HCT116 (cell line): ENCODE data around the gene BCL2L13. TPM values are rescaled to one million over a fixed set of nuclear protein-coding genes. Genes with fewer than 3 reads are reported as not detected.

Experiments used
- ATAC-seq: fragments of 200-7000 bp; cut with Tn5 transposase; 2 replicates; pipeline ENCODE4 v1.9.1; 2020; ENCODE audit warnings: mild to moderate bottlenecking, moderate library complexity
- BruUV-seq: library from RNA; stranded (reverse); fragments of 400-500 nt; replicated peaks from 2 replicates; lab custom pipeline; 2021; lab: Mats Ljungman, UMichigan
- CTCF ChIA-PET: fragments of 300-600 bp; sonication (Branson Sonifier 250); formaldehyde crosslinking; loops from one replicate; lab custom pipeline; 2021; ENCODE audit warnings: antibody characterized with exemption; lab: Charles Lee
- POLR2A ChIA-PET: fragments of 300-600, 350-600 bp; sonication (Branson Sonifier 250); formaldehyde crosslinking; loops from one replicate; lab custom pipeline; 2021; ENCODE audit warnings: antibody characterized with exemption; lab: Charles Lee
- RAD21 ChIA-PET, 2 experiments: fragments of 300-600 bp; sonication (Branson Sonifier 250); formaldehyde crosslinking; loops; one replicate each; lab custom pipeline; 2023; ENCODE audit warnings: low total read pairs in 2 of 2; ENCODE audit not compliant: uncharacterized antibody in 2 of 2, unreplicated experiment in 2 of 2, low non-redundant PET in 1 of 2; lab: Charles Lee
- DNase-seq: peaks from one replicate; pipeline ENCODE4 v3.0.0-alpha.2; 2010; ENCODE audit warnings: low read depth, low spot score
- H2AFZ ChIP-seq: fragments of 200-600 bp; shearing (Covaris generic), sonication (generic); 2 replicates; pipeline ENCODE4 v1.6.1; 2017; ENCODE audit warnings: low read depth, mixed run types, mixed read lengths, antibody characterized with exemption, low read length; ENCODE audit not compliant: poor library complexity, severe bottlenecking
- H3K27ac ChIP-seq: 2 replicates; pipeline ENCODE4 v1.5.1; 2012; ENCODE audit warnings: low read depth, low read length
- H3K27me3 ChIP-seq: fragments of 200-600 bp; sonication (generic); 2 replicates; pipeline ENCODE4 v1.6.1; 2016; ENCODE audit warnings: mixed run types, low read length, mixed read lengths; ENCODE audit not compliant: insufficient read depth
- H3K36me3 ChIP-seq, 2 experiments: fragments of 200-500 bp in 1 of 2; fragments of 200-600 bp in 1 of 2; sonication (Bioruptor generic) in 1 of 2; sonication (generic) in 1 of 2; 2 replicates each; pipeline versions ENCODE4 v1.5.1 to v1.6.1; 2014 to 2016; ENCODE audit warnings: low read length in 2 of 2, inconsistent platforms in 1 of 2, mixed read lengths in 1 of 2, mixed run types in 1 of 2; ENCODE audit not compliant: insufficient read depth in 2 of 2, control insufficient read depth in 1 of 2
- H3K4me1 ChIP-seq, 2 experiments: fragments of 200-600 bp in 1 of 2; sonication (generic) in 1 of 2; 2 replicates each; pipeline versions ENCODE4 v1.5.1 to v1.6.1; 2012 to 2017; ENCODE audit warnings: low read length in 2 of 2, inconsistent platforms in 1 of 2, mild to moderate bottlenecking in 1 of 2, mixed read lengths in 1 of 2, mixed run types in 1 of 2, moderate library complexity in 1 of 2; ENCODE audit not compliant: insufficient read depth in 2 of 2, control insufficient read depth in 1 of 2
- H3K4me2 ChIP-seq: fragments of 200-600 bp; sonication (generic); 2 replicates; pipeline ENCODE4 v1.6.1; 2017; ENCODE audit warnings: mixed run types, low read length, mixed read lengths
- H3K4me3 ChIP-seq, 2 experiments: fragments of 200-600 bp in 1 of 2; sonication (generic) in 1 of 2; replicated peaks in 1 of 2; 2 replicates each; pipeline ENCODE4 v1.5.1; 2011 to 2016; ENCODE audit warnings: low read length in 2 of 2, control low read depth in 1 of 2, low read depth in 1 of 2, mild to moderate bottlenecking in 1 of 2, mixed read lengths in 1 of 2, mixed run types in 1 of 2
- H3K79me2 ChIP-seq: fragments of 200-600 bp; sonication (generic); 2 replicates; pipeline ENCODE4 v1.6.1; 2017; ENCODE audit warnings: mild to moderate bottlenecking, mixed run types, low read length, moderate library complexity, mixed read lengths; ENCODE audit not compliant: insufficient read depth
- H3K9ac ChIP-seq: fragments of 200-600 bp; sonication (generic); 2 replicates; pipeline ENCODE4 v1.6.1; 2016; ENCODE audit warnings: low read length, mixed read lengths
- H3K9me2 ChIP-seq: fragments of 200-600 bp; sonication (generic), shearing (Covaris generic); 2 replicates; pipeline ENCODE4 v1.6.1; 2017; ENCODE audit warnings: mixed run types, mild to moderate bottlenecking, moderate library complexity; ENCODE audit not compliant: insufficient read depth
- H3K9me3 ChIP-seq, 2 experiments: fragments of 200-500 bp in 1 of 2; fragments of 200-600 bp in 1 of 2; sonication (Bioruptor generic) in 1 of 2; sonication (generic) in 1 of 2; 2 replicates each; pipeline ENCODE4 v1.6.1; 2014 to 2017; ENCODE audit warnings: low read length in 2 of 2, mixed read lengths in 2 of 2, inconsistent platforms in 1 of 2, low read depth in 1 of 2, mild to moderate bottlenecking in 1 of 2, mixed run types in 1 of 2, moderate library complexity in 1 of 2; ENCODE audit not compliant: control insufficient read depth in 1 of 2, insufficient read depth in 1 of 2
- H4K20me1 ChIP-seq: fragments of 200-600 bp; sonication (generic), shearing (Covaris generic); 2 replicates; pipeline ENCODE4 v1.6.1; 2017; ENCODE audit warnings: mixed run types, mild to moderate bottlenecking, moderate library complexity; ENCODE audit not compliant: insufficient read depth
- CBX3 ChIP-seq: IDR thresholded peaks from 2 replicates; pipeline ENCODE4 v1.6.1; 2012; ENCODE audit warnings: low read depth
- CEBPB ChIP-seq: IDR thresholded peaks from 2 replicates; pipeline ENCODE4 v1.6.1; 2012; ENCODE audit warnings: low read depth
- CTCF ChIP-seq, 3 experiments: fragments of 200-600 bp in 1 of 3; sonication (generic) in 1 of 3; IDR thresholded peaks in 2 of 3; conservative IDR thresholded peaks in 1 of 3; 2 replicates each; pipeline ENCODE4 v1.5.1; 2012 to 2017; ENCODE audit warnings: low read depth in 2 of 3, low read length in 2 of 3, antibody characterized with exemption in 1 of 3, borderline replicate concordance in 1 of 3, control low read depth in 1 of 3, mild to moderate bottlenecking in 1 of 3, mixed read lengths in 1 of 3, mixed run types in 1 of 3, moderate library complexity in 1 of 3; ENCODE audit not compliant: insufficient read depth in 1 of 3
- EGR1 ChIP-seq: IDR thresholded peaks from 2 replicates; pipeline ENCODE4 v1.6.1; 2012; ENCODE audit warnings: low read depth
- ELF1 ChIP-seq: IDR thresholded peaks from 2 replicates; pipeline ENCODE4 v1.6.1; 2012; ENCODE audit warnings: low read depth, borderline replicate concordance
- EZH2phosphoT487 ChIP-seq: fragments of 200-600 bp; IDR thresholded peaks from 2 replicates; pipeline ENCODE4 v1.6.1; 2018; ENCODE audit warnings: antibody characterized with exemption, borderline replicate concordance
- FOSL1 ChIP-seq: IDR thresholded peaks from 2 replicates; pipeline ENCODE4 v1.6.1; 2012; ENCODE audit warnings: low read depth
- JUND ChIP-seq: IDR thresholded peaks from 2 replicates; pipeline ENCODE4 v1.6.1; 2012
- POLR2A ChIP-seq: IDR thresholded peaks from 2 replicates; pipeline ENCODE4 v1.7.0; 2011; ENCODE audit warnings: borderline replicate concordance; ENCODE audit not compliant: insufficient read depth, insufficient read length; ENCODE audit errors: extremely low read depth
- POLR2AphosphoS5 ChIP-seq: IDR thresholded peaks from 2 replicates; pipeline ENCODE4 v1.6.1; 2011; ENCODE audit warnings: mild to moderate bottlenecking, low read depth, low read length, moderate library complexity
- RAD21 ChIP-seq: IDR thresholded peaks from 2 replicates; pipeline ENCODE4 v1.6.1; 2012; ENCODE audit warnings: low read depth, mild to moderate bottlenecking
- REST ChIP-seq: IDR thresholded peaks from 2 replicates; pipeline ENCODE4 v1.6.1; 2012; ENCODE audit warnings: low read depth
- SIN3A ChIP-seq: IDR thresholded peaks from 2 replicates; pipeline ENCODE4 v1.6.1; 2012; ENCODE audit warnings: low read depth
- SP1 ChIP-seq: IDR thresholded peaks from 2 replicates; pipeline ENCODE4 v1.6.1; 2012; ENCODE audit warnings: low read depth
- SRF ChIP-seq: IDR thresholded peaks from 2 replicates; pipeline ENCODE4 v1.6.1; 2012; ENCODE audit warnings: low read depth
- TCF7L2 ChIP-seq: IDR thresholded peaks from 2 replicates; pipeline ENCODE4 v1.7.0; 2011; ENCODE audit warnings: borderline replicate concordance, inconsistent platforms; ENCODE audit not compliant: insufficient read depth, insufficient read length; ENCODE audit errors: extremely low read depth
- ZBTB33 ChIP-seq: IDR thresholded peaks from 2 replicates; pipeline ENCODE4 v1.6.1; 2011; ENCODE audit warnings: mild to moderate bottlenecking, low read length, moderate library complexity; ENCODE audit not compliant: insufficient replicate concordance; ENCODE audit errors: extremely low read depth
- ZFX ChIP-seq: fragments of 450-650 bp; IDR thresholded peaks from 2 replicates; pipeline ENCODE4 v1.6.1; 2017
- ZNF274 ChIP-seq: fragments of 200-500 bp; sonication (Bioruptor generic); IDR thresholded peaks from 2 replicates; pipeline ENCODE4 v1.6.1; 2014; ENCODE audit warnings: mild to moderate bottlenecking, low read depth, low read length, inconsistent platforms
- intact Hi-C: fragments of 100-400 bp; cut with micrococcal nuclease; formaldehyde crosslinking; loops from 2 replicates; pipeline ENCODE4 v1.10.0; 2022
- total RNA-seq: library from RNA; stranded (reverse); gene quantifications from one replicate; pipeline ENCODE4 v1.2.1, GENCODE V29; 2021; ENCODE audit not compliant: unreplicated experiment

BCL2L13 gene
- total RNA-seq, 1 experiment from 2014 or later: 38.6 TPM

- no peaks in the 10 kb centered on the region for H3K4me1 ChIP-seq
- CTCF ChIA-PET: no interaction called here
- H3K4me3 ChIP-seq: no peak overlapping the region
- no peak for TF ChIP-seq SP1
- TF ChIP-seq ELF1: no peak
- TF ChIP-seq POLR2A: no peak
- TF ChIP-seq SIN3A: no peak
- no peak for TF ChIP-seq CEBPB
- TF ChIP-seq ZNF274: no peak
- no peak for TF ChIP-seq SRF
- TF ChIP-seq TCF7L2: no peak
- TF ChIP-seq EGR1: no peak
- no peak for TF ChIP-seq ZBTB33
- TF ChIP-seq CBX3: no peak
- no peak for TF ChIP-seq CTCF (IDR thresholded peaks at IDR 0.05 in 2 of 3, conservative IDR thresholded peaks at IDR 0.05 in 1 of 3; ENCODE audit: borderline replicate concordance in 1 of 3, insufficient read depth in 1 of 3, low read depth in 2 of 3, low read length in 2 of 3)
- TF ChIP-seq FOSL1: no peak
- TF ChIP-seq RAD21: no peak
- no peak for TF ChIP-seq REST
- TF ChIP-seq ZFX: no peak
- TF ChIP-seq JUND: no peak
- no peak for TF ChIP-seq EZH2phosphoT487
- TF ChIP-seq POLR2AphosphoS5: no peak
- no peak overlapping the region for H2AFZ ChIP-seq
- H3K36me3 ChIP-seq: peaks cover 19 to 27% of the 10 kb centered on the region in 2 experiments; a peak in 3 of 4 replicates
- no peak overlapping the region for H3K4me2 ChIP-seq
- no peak overlapping the region for H3K27ac ChIP-seq
- DNase-seq: no peak
- no peaks in the 10 kb centered on the region for H3K27me3 ChIP-seq
- no TSS peak for BruUV-seq
- no peak overlapping the region for H3K9ac ChIP-seq
- no peaks in the 10 kb centered on the region for H4K20me1 ChIP-seq
- intact Hi-C loops: no loop called here
- POLR2A ChIA-PET: no interaction called here
- no peaks in the 10 kb centered on the region for H3K79me2 ChIP-seq
- H3K9me3 ChIP-seq: no peaks in the 10 kb centered on the region
- ATAC-seq: no peak
- H3K9me2 ChIP-seq: no peaks in the 10 kb centered on the region
- RAD21 ChIA-PET: no interaction called here
Observed at GRCh38 chr22:17589810-17590375, 48.7 kb upstream of the BCL2L13 start.
